K562 treated with DMSO at 1 percent for 48 hours (cell line): ENCODE measurements around the gene CIAO1. TPM values are rescaled to one million over a fixed set of nuclear protein-coding genes. Genes with fewer than 3 reads are reported as not detected.

Experiments
- total RNA-seq: library from RNA; unstranded; fragments of 300-600 nt; gene quantifications from 2 replicates; pipeline ENCODE4 v1.2.3, GENCODE V29; 2022; ENCODE audit warnings: low replicate concordance; ENCODE audit errors: extremely low read depth

The CIAO1 gene
- not detected in 2 replicates for total RNA-seq

GRCh38 chr2:96265840-96266679 is at the start of gene CIAO1, which contains the start of gene TMEM127:
CIAO1 (plus strand) TSS chr2:96266225; CDS start chr2:96266351, 126 bp downstream.
TMEM127 (minus strand) TSS chr2:96265997; CDS start chr2:96265381, 616 bp downstream.

DNA sequence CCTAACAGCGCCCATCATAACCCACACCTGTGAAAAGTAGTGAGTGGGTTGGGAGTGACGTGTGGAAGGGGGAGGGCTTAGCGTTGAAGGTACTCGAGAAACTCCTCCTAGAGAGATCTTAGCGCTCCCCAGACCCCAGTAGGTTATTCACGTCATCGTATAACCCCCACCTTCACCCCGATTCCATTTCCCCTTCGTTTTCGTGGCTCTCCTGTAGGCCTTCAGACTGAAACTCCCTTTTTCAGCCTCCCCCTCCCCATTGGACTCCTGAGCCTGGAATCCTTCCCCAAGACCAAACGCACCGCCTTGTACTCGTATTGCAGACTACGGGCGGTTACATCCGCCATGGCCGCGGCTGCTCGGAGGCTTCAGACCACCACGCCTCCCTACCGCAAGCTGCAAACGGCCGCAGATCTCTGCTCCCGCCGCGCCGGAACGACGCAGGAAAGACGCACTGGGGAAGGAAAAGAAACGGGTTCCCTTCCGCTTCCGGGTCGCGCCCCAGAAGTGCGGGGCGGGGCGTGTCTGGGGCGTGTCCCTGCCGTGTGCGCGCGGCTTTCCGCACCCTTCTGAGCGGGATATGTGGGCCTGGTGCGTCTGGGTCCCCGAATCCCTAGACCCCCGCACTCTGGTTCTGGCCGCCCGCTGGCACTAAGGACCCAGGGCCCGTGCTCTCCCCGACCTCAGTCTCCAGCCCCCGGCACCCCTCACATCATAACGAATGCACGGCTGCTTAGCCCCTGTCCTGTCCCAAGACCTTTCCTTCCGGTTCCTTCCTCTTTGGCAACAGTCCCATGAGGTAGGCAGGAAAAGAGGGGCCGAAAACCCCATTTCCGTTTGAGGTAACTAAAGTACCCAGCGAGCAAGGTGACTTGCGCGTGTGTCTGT is 39.3 kb downstream of the CIAO1 start, which contains the start of gene SNRNP200:
SNRNP200 (minus strand) TSS at position 456 of the 888 bp plus-strand sequence; CDS start at position 347, 109 bp downstream.

Other genes starting within 250 kb of the CIAO1 start
- not detected in 2 replicates for gene GPAT2, start 231.3 kb upstream of the CIAO1 start, total RNA-seq
- not detected in 2 replicates for gene ADRA2B, start 149.7 kb upstream of the CIAO1 start, total RNA-seq
- not detected in 2 replicates for gene ASTL, start 127.7 kb upstream of the CIAO1 start, total RNA-seq
- not detected in 2 replicates for gene DUSP2, start 120.8 kb upstream of the CIAO1 start, total RNA-seq
- not detected in 2 replicates for gene STARD7, start 57.4 kb upstream of the CIAO1 start, total RNA-seq
- gene TMEM127, start 228 bp upstream of the CIAO1 start, total RNA-seq = not detected in 2 replicates
- 96.9 TPM in 1 of 2 replicates, not detected in the other for gene SNRNP200, start 39.3 kb downstream of the CIAO1 start, total RNA-seq
- gene ITPRIPL1, start 59.1 kb downstream of the CIAO1 start, total RNA-seq = not detected in 2 replicates
- gene NCAPH, start 69.5 kb downstream of the CIAO1 start, total RNA-seq = not detected in 2 replicates
- gene NEURL3, start 239.1 kb downstream of the CIAO1 start, total RNA-seq = not detected in 2 replicates